DMS153 (cell line): ENCODE measurements around the gene CALY.

Experiments
- DNase-seq: peaks from one replicate; lab custom pipeline; 2025; lab: John Stamatoyannopoulos, UW

Gene CALY

GRCh38 chr10:133366130-133366478 is 29.4 kb upstream of the CALY start:
- DNase-seq = no peak

DNA sequence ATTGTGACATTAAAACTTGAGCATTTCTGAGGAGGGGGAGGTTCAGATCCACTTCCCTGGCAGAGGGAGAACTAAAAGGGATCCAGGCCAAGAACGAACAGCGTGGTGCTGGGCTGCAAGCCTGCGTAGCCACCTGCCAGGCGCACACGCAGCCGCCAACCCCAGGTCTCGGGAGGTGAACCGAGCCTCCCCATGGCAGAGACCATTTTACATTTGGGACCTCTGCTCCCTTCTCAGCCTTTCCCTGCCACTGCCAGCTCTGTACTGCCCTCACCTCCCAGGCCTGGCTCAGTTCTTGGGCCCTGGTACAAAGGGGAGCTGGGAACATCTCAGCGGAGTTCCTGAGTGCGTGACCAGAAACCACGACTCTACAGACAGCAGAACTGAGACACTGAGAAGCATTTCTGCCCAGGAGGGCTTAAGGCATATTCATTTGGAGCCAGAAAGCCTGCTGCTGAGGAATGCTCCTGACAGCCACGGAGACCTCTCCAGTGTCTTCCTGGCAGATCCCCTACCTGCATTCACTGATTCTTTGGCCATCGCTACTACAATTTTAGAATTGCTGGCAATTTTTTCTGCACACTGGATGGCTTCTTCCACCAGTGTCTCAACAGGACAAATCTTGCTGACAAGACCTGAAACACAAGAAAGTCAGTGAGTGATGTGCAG is 28.9 kb upstream of the CALY start:
- no peak for DNase-seq

DNA sequence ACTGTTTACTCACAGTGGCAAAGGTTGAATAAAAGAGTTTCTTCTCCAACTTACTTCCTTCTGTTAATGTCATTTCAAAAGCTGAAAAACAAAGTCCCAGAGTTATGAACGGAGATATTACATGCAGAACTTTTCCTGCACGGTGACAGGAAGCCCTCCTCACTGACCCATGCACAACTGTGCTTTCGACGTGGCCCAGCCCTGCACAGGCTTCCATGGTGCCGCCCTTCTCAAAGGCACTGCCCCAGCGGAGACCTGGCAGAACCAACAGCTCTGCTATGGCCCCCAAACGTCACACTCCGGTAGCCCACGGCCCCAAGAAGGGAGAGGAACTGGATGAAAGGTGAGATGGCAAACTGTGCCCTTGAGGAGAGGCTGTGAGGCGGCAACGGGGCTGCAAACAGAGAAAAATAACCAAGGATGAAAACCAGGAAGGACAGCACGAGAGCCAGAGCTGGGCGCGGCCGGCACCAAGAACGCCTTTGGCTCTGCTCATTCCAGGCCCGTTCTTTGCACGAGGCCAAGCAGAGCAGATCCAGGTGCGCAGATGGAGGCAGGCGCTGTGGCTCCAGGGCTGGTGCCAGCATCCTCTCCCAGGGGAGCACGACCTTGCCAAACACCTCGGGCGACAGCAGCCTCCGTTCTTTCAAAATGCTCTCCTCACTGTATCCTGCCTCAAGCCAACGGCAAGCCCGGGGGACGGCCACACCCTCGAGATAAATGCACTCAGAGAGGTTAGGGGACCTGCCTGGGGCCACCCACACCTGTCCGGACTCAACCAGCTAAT is 28.1 kb upstream of the CALY start:
- DNase-seq = peak; percentile 87

DNA sequence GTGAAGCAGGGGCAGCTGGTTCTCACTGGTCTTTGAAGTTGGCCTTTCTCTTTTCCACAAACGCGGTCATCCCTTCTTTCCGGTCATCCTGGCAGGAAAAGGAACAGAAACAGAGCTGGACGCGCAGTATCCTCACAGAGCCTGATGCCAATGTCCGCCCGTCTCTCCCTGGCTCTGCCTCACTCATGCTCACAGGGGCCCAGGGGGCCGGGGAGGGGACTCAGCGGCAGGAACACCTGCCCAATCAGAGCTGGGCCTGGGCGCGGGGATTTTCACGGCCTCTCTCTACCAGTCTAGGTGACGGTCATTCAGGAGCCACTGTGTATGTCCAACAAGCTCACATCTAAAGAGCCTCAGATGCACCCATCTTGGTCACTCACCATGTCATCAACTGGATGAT is 26.1 kb upstream of the CALY start:
- DNase-seq = no peak

GRCh38 chr10:133361773-133362441 is 25.2 kb upstream of the CALY start:
- DNase-seq = no peak

DNA sequence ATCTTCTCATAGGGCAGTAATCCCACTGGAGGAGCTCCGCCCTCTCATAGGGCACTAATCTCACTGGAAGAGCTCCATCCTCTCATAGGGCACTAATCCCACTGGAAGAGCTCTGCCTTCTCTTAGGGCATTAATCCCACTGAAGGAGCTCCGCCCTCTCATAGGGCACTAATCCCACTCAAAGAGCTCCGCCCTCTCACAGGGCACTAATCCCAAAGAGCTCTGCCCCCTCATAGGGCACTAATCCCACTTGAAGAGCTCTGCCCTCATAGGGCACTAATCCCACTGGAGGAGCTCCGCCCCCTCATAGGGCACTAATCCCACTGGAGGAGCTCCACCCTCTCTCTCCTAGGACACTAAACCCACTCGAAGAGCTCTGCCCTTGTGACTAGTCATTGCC is 24.5 kb upstream of the CALY start:
- no peak for DNase-seq

DNA sequence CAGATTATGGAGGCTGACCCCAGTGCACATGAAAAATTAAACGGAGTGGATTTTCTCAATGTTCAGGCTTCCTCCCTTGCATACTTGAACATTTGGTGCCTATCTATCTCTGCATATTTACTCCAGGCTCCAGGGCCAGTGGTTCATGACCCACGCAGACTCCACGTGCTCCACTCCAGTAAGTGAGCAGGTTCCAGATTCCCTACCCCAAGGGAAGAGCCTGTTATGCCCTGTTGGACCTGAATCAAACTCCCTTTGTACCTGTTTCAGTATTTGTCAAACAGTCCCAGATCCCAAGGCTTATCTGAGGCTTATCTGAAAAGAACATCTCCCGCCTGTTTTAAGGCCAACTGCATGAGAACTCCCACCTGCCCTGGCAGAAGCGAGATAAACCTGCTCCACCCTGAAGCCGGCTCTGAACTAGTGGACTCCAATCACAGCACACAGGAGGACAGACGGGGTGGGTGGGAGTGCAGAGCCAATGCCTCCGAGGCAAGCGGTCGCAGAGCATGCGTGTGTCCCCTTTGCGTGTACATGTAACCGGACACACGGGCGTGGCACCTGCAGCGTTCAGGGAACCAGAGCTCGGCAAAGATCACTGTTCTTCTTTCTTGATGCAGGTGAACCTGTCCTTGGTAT is 23.4 kb upstream of the CALY start:
- DNase-seq = no peak

- peak; percentile 42 for DNase-seq
Observed at GRCh38 chr10:133359554-133359971, 22.9 kb upstream of the CALY start.

GRCh38 chr10:133358925-133359310 is 22.2 kb upstream of the CALY start:
- no peak for DNase-seq

- no peak for DNase-seq
Observed at GRCh38 chr10:133358162-133358924, 21.6 kb upstream of the CALY start.

- no peak for DNase-seq
Observed at GRCh38 chr10:133357285-133358161, 20.8 kb upstream of the CALY start, which contains the start of gene FUOM. Gene FUOM (minus strand): TSS chr10:133358019. CDS start chr10:133358007, 12 bp downstream.

GRCh38 chr10:133356549-133357284 is 20.0 kb upstream of the CALY start:
- DNase-seq = no peak

DNA sequence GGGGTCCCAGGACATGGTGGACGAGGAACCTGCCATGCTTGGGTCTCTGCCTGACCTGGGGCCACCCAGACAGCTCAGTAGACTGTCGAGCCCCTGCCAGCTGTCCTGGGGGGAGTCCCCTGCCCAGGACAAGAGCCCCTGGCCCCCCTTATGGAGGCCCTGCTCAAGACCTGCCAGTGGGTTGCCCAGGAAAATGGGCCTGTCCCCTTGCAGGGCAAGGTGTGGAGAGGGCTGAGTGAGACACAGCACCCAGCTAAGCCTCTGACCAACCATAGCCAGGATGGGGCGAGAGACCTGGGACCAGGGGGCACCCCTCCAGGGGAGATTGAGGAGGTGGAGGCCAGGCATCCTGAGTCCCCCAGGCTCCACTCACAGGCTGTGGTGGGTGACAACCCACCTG is 19.3 kb upstream of the CALY start:
- DNase-seq = no peak

DNA sequence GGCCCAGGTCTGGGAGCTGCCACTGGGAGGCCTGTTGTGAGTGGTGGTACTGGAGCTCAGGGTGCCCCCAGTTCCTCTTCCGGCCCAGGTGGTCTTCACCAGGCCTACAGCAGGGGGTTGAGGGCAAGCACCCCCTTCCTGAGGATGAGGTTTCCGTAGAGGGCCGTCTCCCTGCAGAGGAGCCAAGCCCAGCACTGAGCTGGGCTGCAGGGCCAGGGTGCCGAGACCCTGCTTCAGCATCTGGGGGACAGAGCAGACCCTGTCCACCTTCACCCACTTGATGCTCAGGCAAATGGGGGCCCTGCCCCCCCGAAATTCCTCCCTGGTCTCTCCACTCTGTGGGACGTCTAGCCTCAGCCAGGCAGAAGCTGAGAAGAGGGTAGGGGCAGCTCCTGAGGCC is 18.6 kb upstream of the CALY start:
- no peak for DNase-seq

- no peak for DNase-seq
Observed at GRCh38 chr10:133354672-133355240, 18.1 kb upstream of the CALY start.

GRCh38 chr10:133353988-133354605 is 17.4 kb upstream of the CALY start:
- DNase-seq = no peak

DNA sequence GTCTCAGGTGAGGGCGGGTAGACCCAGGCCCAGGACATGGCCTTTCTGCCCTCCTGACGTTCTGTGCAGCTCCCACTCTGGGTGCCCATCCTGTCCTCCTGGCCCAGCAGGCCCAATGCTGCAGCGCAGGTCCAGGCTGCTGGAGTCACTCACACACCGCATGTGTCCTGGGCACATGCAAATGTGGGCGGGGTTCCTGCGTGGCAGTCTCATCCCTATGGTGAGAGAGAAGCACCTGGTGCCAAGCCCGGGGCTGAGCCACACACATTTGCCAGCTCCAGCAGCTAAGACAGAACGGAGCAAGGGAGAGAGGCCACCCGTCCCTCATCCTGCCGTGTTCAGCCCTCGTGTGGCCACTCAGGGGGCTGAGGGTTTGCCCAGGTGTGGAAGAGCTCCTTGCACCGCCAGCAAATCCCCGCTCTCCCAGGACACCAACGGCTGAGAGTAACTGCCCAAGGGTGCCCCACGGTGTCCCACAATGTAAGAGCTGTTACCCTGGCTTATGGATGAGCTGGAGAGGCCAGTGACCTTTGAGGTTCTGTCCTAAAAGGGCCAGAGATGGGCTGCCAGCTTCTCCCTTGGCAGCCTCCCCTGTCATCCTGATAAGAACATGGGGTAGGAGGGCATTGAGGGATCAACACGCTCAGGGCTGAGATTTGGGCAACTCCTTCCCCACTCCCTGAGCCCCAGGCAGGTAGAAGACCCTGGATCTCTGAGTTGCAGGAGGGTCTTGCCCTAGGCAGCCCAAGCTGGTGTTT is 16.7 kb upstream of the CALY start:
- DNase-seq = no peak
